NCI-H146 (cell line): Measurements from ENCODE around the gene SCN4A.
"Not testable (repeated sequence)": the region's sequence is repeated elsewhere in the genome, so short reads cannot be mapped to it uniquely, and the experiment has no call there.

Experiments
- DNase-seq: peaks from one replicate; lab custom pipeline; 2025; lab: John Stamatoyannopoulos, UW

Gene SCN4A

DNA sequence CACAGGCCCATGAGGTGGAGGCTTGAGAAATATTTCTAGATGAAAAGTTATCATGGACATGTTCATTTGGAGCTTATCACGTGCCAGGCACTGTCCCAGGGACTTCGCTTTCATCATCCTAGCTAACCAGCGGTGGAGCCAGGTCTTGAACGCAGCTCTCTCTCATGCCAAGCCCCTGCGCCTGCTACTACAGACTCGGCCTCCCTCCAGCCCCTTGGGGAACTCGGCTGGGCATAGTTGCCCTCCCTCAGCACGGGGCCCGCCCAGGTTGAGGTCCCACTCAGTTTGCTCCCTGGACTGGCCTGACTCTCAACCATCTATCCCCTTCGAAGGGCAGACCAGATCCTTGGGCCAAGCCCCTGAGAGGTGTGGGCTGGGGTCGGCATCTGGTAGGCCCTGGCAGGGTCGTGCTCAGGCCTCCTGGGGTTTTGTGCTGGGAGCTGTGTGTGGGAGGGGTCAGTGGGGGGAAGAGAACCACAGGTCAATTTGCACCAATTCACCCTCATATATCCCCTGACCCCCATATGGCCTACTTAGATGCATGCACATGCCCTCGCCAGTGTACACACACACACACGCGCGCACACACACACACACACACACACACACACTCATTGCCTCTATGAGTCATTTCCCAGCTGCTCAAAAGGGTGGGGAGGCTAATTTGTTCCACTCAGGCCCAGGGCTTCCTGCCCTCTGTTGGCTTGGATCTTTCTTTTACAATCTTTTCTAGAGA is 12.1 kb upstream of the SCN4A start:
- DNase-seq = peak; percentile 12

DNA sequence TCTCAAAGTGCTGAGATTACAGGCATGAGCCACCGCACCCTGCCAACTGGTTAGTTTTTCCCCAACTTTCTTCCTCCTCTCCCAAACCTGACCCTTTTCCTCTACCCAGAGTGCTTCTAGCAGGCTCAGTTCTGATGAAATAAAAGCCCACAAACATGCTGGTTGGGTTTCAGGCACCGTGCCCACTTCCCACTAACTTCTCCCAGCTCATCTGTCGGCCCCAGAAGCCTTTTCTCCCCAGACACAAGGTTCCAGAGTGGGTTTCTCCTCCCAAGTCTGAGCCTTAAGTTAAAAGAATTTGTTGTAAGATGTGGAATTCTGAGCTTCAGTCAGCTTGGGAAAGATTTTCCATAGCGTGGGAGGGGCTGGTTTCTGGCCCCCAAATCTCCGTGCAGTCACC is 11.5 kb upstream of the SCN4A start:
- no peak for DNase-seq

DNA sequence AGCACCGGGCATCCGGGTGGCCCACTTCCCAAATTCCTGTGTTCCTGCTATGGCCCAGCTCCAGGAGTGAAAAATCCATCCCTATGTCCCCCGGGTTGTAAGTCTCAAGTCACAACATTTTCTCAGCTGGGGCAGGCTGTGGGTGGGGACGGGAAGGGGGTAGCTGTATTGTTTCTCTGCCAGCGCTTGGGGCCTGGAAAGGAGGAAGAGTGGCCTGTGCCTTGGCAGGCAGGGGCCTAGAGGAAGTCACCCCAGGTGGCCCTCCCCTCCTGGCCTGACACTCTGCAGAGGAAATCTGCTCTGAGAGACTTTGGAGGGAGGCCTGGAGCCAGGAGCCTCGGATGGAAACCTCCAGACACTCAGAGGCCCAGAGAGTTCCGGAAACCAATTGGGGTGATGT is 10.6 kb upstream of the SCN4A start:
- DNase-seq = no peak

DNA sequence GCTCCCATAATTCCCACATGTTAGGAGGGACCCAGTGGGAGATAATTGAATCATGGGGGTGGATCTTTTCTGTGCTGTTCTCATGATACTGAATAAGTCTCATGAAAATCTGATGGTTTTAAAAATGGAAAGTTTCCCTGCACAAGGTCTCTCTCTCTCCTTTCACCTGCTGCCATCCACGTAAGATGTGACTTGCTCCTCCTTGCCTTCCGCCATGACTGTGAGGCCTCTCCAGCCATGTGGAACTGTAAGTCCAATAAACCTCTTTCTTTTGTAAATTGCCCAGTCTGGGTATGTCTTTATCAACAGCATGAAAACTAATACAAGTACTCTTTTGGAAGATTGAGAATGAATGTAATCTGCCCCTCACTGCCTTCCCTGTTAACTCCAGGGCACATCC is 9.9 kb upstream of the SCN4A start:
- DNase-seq = not testable (repeated sequence)

GRCh38 chr17:63978272-63979200 is 5.8 kb upstream of the SCN4A start:
- no peak for DNase-seq

GRCh38 chr17:63976702-63977101 is 4.0 kb upstream of the SCN4A start:
- DNase-seq = no peak

GRCh38 chr17:63975541-63976092 is 2.9 kb upstream of the SCN4A start:
- DNase-seq = no peak

DNA sequence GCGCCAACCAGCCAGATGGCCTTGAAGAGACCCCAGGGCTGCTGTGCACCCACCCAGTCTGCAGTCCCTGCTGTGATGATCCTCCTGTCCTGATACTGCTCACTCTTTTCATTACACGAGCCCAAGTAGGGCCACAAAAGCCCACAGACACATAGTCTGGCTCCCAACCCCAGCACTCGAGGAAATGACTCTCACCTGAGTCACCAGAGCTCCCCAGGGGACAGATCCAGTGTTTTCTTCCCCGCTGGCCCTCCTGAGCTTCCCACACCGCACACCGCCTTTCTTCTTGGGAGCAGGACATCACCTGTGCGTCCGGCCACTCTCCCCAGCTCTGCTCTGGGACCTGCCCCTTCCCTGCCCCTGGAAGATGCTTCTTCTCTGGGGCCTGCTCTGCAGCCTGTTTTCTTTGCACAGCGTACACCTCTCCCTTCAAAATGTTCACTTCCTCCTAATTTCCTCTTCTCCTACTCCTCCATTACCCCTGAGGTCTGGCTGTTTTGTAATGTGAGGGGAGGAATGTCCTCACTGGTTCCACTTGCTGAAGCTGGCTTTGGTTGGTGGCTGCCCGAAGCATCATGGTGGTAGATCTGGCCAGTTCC is 2.0 kb upstream of the SCN4A start:
- DNase-seq = no peak

GRCh38 chr17:63973930-63974593 is 1.3 kb upstream of the SCN4A start:
- DNase-seq = peak; percentile 67

DNA sequence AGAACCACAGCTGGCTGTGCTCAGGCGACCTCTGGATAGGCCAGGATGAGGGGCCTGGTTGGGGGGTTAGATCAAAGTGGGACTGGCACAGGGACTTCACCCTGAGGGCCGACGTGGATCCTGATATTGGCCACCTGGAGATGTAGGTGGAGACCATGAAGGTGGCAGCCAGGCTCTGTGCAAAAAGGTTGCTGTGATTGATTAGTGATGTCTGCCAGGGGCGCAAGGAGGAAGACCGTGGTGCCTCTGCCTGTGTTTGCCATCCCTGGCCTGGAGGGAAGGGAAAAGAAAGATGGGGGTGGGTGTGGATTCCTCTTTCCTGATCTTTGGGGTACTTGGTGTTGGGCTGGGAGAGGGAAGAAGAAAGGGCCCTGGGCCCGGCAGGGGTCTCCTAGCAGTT is 529 bp upstream of the SCN4A start:
- no peak for DNase-seq

- no peak for DNase-seq
Observed at GRCh38 chr17:63969278-63969677, 3.4 kb downstream of the SCN4A start.

DNA sequence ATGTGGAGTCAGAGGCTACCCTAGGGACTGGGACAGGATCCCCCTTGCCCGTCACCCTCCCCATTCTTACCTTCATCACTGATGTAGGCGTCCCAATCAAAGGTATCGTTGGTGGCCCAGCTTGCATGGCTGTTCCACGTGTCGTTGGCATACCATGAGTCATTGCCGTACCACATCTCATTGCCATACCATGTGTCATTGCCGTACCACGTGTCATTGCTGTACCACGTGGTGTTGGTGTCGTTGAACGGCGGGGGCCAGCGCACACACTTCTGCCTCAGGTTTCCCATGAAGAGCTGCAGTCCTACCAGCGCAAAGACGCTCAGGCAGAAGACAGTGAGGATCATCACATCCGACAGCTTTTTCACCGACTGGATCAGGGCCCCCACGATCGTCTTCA is 4.8 kb downstream of the SCN4A start:
- no peak for DNase-seq

DNA sequence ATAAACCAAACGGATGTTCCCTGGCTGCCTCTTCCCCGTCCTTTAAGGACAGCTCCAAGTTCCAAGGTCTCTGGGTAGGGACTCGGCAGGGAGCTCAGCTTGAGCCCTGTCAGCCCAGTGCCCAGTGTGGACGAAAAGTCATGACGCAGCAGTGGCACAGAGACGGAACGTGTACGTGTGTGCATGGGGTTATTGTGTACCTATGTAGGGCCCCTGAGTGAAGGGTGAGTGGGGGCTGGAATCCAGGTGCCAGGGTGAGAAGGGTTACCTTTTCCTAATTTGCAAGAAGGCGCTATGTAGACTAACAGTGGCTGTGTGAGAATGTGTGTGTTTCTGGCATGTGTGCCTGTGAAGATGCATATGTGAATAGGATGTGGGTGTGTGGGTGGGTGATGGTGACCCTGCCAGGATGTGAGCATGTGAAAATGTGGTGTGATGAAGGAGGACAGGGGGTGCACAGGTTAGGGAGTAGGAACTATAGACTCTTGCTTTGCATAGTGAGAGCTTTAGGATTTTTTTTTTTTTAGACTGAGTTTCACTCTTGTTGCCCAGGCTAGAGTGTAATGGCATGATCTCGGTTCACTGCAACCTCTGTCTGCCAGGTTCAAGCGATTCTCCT is 6.0 kb downstream of the SCN4A start:
- DNase-seq = no peak

DNA sequence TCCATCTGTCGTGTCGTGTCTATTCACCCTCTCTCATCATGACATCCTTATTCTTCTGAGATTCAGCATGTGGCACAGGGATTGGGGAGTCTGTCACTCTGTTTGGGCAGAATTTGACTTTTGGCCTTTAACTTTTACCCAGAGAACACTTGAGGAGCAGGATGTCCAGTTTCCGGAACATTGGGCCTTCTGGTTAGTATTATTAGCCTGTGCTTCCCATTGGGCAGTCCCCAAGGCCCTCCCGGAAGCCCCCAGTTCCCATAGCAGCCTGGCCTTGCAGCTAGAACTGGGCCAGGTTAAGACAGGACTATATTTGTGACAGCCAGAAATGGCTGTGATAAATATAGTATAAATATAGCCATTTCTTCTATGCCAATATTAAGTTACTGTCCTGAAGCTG is 9.6 kb downstream of the SCN4A start:
- no peak for DNase-seq

- peak; percentile 24 for DNase-seq
Observed at GRCh38 chr17:63962298-63962744, 10.4 kb downstream of the SCN4A start.

GRCh38 chr17:63961355-63962212 is 11.1 kb downstream of the SCN4A start:
- peak; percentile 80 for DNase-seq

DNA sequence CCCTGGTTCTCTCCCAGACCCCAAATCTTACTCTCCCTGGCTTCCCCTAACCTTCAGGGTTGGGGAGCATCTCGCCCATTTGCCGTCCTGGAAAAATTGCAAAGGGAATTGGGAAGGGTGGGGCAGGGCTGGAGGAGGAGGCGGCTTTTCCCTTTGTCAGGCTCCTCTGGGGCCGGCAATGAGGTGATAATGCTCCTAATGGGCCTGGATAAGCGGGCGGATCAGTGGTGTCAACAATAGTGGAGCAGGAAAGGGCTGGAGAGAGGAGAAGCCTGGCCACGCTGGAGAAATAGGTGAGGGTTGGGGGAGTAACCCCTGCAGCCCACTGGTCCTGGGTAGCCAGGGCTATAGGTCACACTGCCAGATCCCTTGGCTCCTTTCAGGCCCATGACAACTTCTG is 12.3 kb downstream of the SCN4A start:
- no peak for DNase-seq

- no peak for DNase-seq
Observed at GRCh38 chr17:63960006-63960405, 12.7 kb downstream of the SCN4A start.

GRCh38 chr17:63956296-63956920 is 16.3 kb downstream of the SCN4A start:
- no peak for DNase-seq

- no peak for DNase-seq
Observed at GRCh38 chr17:63955791-63956190, 16.9 kb downstream of the SCN4A start.
